Measurements from ENCODE around the gene ADAM12. TPM values are rescaled to one million over a fixed set of nuclear protein-coding genes. Genes with fewer than 3 reads are reported as not detected.

Gene ADAM12
- total RNA-seq, 1 donor from 2014 or later: 3.7 TPM

DNA sequence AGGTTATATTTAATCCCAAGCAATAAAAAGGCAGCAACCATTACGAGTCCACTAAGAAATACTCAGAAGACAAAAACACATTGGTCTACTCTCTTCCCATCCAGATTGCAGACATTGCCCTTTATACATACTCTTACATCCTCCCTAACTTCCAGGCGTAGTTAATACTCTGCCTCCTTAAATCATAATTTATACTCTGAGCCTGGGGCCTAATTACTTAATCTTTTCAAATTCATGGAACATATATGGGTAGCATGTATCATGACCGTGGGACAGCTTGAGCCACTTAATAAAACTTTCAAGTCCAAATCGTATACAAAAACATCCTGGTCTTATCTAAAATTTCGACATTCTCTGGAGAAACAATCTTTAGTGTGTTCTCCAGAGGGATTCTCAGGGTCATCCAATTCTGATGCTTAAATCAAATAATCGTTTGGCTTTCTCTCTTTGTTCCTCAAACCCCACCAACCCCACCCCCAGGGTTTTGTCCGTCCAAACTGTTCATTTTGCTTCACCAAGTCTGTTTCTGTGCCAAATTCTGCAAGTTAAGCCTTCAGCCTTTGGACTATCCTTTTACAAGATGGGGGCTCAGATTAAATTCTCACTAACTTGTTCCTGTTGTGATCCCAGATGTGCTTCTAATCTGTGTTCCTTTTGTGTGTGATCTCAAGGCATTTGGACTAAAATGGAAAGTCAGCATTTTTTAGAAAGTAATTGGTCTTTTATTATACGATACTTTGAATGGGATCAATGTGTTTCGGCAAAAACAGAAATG lies 86.4 kb downstream of the ADAM12 start:
- no peaks in the 10 kb centered on the region for H3K9me3 ChIP-seq
- no peaks in the 10 kb centered on the region for H3K36me3 ChIP-seq
- no peaks in the 10 kb centered on the region for H3K27me3 ChIP-seq
- peak overlapping the region; percentile 1 for H3K27ac ChIP-seq
- TF ChIP-seq POLR2A (IDR thresholded peaks at IDR 0.05) (no peak), POLR2AphosphoS5 (IDR thresholded peaks at IDR 0.05; ENCODE audit: insufficient read depth in 1 of 2, low read depth in 1 of 2) (no peak)
- TF ChIP-seq, protein P1, sequence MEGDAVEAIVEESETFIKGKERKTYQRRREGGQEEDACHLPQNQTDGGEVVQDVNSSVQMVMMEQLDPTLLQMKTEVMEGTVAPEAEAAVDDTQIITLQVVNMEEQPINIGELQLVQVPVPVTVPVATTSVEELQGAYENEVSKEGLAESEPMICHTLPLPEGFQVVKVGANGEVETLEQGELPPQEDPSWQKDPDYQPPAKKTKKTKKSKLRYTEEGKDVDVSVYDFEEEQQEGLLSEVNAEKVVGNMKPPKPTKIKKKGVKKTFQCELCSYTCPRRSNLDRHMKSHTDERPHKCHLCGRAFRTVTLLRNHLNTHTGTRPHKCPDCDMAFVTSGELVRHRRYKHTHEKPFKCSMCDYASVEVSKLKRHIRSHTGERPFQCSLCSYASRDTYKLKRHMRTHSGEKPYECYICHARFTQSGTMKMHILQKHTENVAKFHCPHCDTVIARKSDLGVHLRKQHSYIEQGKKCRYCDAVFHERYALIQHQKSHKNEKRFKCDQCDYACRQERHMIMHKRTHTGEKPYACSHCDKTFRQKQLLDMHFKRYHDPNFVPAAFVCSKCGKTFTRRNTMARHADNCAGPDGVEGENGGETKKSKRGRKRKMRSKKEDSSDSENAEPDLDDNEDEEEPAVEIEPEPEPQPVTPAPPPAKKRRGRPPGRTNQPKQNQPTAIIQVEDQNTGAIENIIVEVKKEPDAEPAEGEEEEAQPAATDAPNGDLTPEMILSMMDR (IDR thresholded peaks at IDR 0.05): no peak
- intact Hi-C loops (cut with DNase I): no loop called here
- no peaks in the 10 kb centered on the region for H3K4me1 ChIP-seq
- no peak overlapping the region for H3K4me3 ChIP-seq
- DNase-seq (ENCODE audit: extremely low spot score in 2 of 2): no peak

DNA sequence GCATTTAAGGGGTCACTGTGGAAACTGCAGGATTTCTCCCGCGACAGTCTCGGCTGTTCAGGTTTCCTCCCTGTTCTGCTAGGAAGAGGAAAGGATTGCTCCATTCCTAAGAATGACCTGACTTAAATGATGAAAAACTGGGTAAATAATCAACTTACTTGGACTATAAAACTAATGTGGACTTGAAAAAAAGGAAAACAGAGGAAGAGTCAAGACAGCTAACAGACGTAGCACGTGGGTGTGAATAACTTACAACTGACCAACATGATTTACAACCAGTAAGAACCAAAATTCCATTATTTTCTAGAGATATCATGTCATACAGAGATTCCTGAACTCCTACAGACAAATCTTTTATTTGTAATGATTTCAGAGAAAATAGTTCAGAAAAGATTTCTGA lies 93.8 kb downstream of the ADAM12 start:
- Histone ChIP-seq H3K4me1 (no peaks in the 10 kb centered on the region), H3K9me3 (no peaks in the 10 kb centered on the region), H3K27ac (no peak overlapping the region), H3K36me3 (no peaks in the 10 kb centered on the region), H3K4me3 (no peak overlapping the region), H3K27me3 (no peaks in the 10 kb centered on the region)
- TF ChIP-seq POLR2AphosphoS5 (IDR thresholded peaks at IDR 0.05; ENCODE audit: insufficient read depth in 1 of 2, low read depth in 1 of 2) (no peak), POLR2A (IDR thresholded peaks at IDR 0.05) (no peak)
- TF ChIP-seq, protein P1 (IDR thresholded peaks at IDR 0.05): no peak
- DNase-seq (ENCODE audit: extremely low spot score in 2 of 2): no peak
- intact Hi-C loops (cut with DNase I): no loop called here

DNA sequence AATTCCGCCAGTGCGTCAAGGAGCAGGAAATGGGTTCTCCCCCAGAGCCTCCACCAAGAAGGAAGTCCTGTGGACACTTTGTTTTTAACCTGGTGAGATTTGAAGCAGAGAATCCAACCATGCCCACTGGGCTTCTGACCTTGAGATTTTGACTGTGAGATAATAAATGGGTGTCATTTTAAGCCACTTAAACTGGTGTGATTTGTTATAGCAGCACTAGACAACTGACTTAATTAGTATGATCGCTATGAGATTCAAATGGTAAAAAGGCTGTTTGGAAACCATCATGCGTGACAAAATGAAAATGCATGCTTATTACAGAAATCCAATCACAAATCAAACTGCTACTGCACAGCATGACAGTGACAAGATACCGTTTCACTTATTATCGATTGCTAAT lies 98.0 kb downstream of the ADAM12 start:
- no peak for DNase-seq (ENCODE audit: extremely low spot score in 2 of 2)
- Histone ChIP-seq H3K4me1 (no peaks in the 10 kb centered on the region), H3K27me3 (no peaks in the 10 kb centered on the region), H3K36me3 (no peaks in the 10 kb centered on the region), H3K9me3 (no peaks in the 10 kb centered on the region), H3K27ac (no peak overlapping the region), H3K4me3 (no peak overlapping the region)
- intact Hi-C loops (cut with DNase I): no loop called here
- TF ChIP-seq, protein P1 (IDR thresholded peaks at IDR 0.05): no peak
- TF ChIP-seq POLR2AphosphoS5 (IDR thresholded peaks at IDR 0.05; ENCODE audit: insufficient read depth in 1 of 2, low read depth in 1 of 2) (no peak), POLR2A (IDR thresholded peaks at IDR 0.05) (no peak)

DNA sequence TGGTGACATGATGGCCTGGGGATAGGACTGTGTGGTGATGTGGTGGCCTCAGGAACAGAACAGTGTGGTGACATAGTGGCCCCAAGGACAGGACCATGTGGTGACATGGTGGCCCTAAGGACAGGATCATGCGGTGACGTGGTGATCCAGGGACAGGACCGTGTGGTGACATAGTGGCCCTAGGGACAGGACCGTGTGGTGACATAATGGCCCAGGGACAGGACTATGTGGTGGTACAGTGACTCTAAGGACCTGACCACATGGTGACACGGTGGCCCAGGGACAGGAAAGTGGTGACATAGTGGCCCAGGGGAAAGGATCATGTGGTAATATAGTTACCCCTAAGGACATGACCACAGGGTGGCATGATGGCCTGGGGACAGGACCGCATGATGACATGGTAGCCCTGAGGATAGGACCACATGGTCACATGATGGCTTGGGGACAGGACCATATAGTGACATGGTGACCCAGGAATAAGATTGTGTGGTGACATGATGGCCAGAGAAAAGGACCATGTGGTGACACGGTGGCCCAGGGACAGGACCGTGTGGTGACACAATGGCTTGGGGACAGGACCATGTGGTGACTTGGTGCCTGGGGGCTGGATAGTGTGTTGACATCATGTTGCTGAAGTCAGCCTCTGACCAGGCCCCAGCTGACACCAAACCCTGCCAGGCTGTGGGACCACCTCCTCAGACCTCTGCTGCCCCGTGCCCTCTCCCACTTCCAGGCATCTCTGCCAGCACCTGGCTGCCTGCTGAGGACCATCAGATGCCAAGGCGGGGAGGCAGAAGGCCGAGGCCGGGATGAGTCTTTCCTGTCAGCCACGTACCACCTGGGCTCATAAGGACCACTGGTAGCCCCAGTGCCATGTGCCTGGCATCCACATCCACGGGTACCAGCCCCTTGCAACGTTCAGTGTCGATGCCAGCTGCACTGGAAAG lies 99.5 kb downstream of the ADAM12 start:
- intact Hi-C loops (cut with DNase I): no loop called here

More for the DNA sequence above, 99.5 kb downstream of the ADAM12 start:
- TF ChIP-seq POLR2A (IDR thresholded peaks at IDR 0.05) (no peak), POLR2AphosphoS5 (IDR thresholded peaks at IDR 0.05; ENCODE audit: insufficient read depth in 1 of 2, low read depth in 1 of 2) (no peak)
- TF ChIP-seq, protein P1 (IDR thresholded peaks at IDR 0.05): no peak
- Histone ChIP-seq H3K27me3 (no peaks in the 10 kb centered on the region), H3K4me3 (no peak overlapping the region), H3K27ac (no peak overlapping the region), H3K36me3 (no peaks in the 10 kb centered on the region), H3K9me3 (no peaks in the 10 kb centered on the region), H3K4me1 (no peaks in the 10 kb centered on the region)
- DNase-seq (ENCODE audit: extremely low spot score in 2 of 2): no peak
